SH-SY5Y (cell line): ENCODE results near the gene DDX51.

Experiments
- GATA2 ChIP-seq: IDR thresholded peaks from 2 replicates; pipeline ENCODE4 v1.6.1; 2011; ENCODE audit warnings: mild to moderate bottlenecking, low read depth, low read length
- GATA3 ChIP-seq: IDR thresholded peaks from 2 replicates; pipeline ENCODE4 v1.6.1; 2011; ENCODE audit warnings: low read depth, mild to moderate bottlenecking, low read length, moderate library complexity

- no peak for TF ChIP-seq GATA2
- TF ChIP-seq GATA3: no peak
Measured at GRCh38 chr12:132152953-132153352, 8.8 kb upstream of the DDX51 start.
